ENCODE measurements around the gene TMEM123. TPM values are rescaled to one million over a fixed set of nuclear protein-coding genes. Genes with fewer than 3 reads are reported as not detected.

TMEM123 gene
- total RNA-seq, 1 experiment from 2014 or later = 116 TPM

DNA sequence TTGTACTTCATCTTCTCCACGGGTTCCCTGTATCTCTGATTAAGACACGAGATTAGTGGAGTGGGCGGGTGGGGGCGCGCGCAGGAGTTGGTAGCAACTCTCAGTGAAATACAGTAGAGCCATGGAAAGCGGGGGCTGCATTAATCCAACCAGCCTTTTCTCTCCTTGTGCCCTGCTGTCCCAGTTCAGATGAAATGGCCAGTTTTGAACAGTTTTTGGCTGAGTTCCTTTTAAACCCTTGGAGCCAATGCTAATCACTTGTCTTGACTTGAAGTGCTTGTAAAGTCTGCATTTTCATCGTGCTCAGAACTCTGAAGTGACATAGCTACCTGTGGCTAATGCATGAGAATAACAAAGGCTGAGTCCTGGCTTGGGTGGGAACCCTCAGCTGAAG, 734 bp upstream of the TMEM123 start:
- H3K9me3 Mint-ChIP-seq = no peaks in the 10 kb centered on the region
- peaks cover 55% of the 10 kb centered on the region for H3K4me1 Mint-ChIP-seq
- H3K27me3 Mint-ChIP-seq (ENCODE audit: low read depth) = peaks cover 37% of the 10 kb centered on the region
- ChIA-PET POLR2A (no interaction called here), CTCF (interaction anchor here (1.0 kb wide), 1 partner anchor 63 kb away, joined by 5 read pairs; no protein-coding TSS in a partner anchor)
- peaks cover 3% of the 10 kb centered on the region; the same call in 1 of the 2 replicates for H3K36me3 Mint-ChIP-seq
- peak overlapping the region; percentile 97 for H3K27ac Mint-ChIP-seq
- H3K4me3 Mint-ChIP-seq = peak overlapping the region; percentile 93
- ATAC-seq (peak; percentile 2; the same call in 1 of the 2 replicates), DNase-seq (ENCODE audit: low spot score) (peak; percentile 13)
- TF ChIP-seq PRRX2 (CRISPR knock-in tag; IDR thresholded peaks at IDR 0.05) = no peak
- TF ChIP-seq, protein P1, sequence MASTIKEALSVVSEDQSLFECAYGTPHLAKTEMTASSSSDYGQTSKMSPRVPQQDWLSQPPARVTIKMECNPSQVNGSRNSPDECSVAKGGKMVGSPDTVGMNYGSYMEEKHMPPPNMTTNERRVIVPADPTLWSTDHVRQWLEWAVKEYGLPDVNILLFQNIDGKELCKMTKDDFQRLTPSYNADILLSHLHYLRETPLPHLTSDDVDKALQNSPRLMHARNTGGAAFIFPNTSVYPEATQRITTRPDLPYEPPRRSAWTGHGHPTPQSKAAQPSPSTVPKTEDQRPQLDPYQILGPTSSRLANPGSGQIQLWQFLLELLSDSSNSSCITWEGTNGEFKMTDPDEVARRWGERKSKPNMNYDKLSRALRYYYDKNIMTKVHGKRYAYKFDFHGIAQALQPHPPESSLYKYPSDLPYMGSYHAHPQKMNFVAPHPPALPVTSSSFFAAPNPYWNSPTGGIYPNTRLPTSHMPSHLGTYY (CRISPR knock-in tag; IDR thresholded peaks at IDR 0.05) = no peak
- no peak for TF ChIP-seq GABPB1 (CRISPR knock-in tag; IDR thresholded peaks at IDR 0.05)
- no peak for TF ChIP-seq NFATC4 (CRISPR knock-in tag; IDR thresholded peaks at IDR 0.05)
- no peak for TF ChIP-seq NR1H2 (CRISPR knock-in tag; IDR thresholded peaks at IDR 0.05)
- no peak for TF ChIP-seq FOXJ3 (CRISPR knock-in tag; IDR thresholded peaks at IDR 0.05; ENCODE audit: borderline replicate concordance)
- TF ChIP-seq, protein P2, sequence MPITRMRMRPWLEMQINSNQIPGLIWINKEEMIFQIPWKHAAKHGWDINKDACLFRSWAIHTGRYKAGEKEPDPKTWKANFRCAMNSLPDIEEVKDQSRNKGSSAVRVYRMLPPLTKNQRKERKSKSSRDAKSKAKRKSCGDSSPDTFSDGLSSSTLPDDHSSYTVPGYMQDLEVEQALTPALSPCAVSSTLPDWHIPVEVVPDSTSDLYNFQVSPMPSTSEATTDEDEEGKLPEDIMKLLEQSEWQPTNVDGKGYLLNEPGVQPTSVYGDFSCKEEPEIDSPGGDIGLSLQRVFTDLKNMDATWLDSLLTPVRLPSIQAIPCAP (CRISPR knock-in tag; IDR thresholded peaks at IDR 0.05) = no peak
- TF ChIP-seq, protein P3, sequence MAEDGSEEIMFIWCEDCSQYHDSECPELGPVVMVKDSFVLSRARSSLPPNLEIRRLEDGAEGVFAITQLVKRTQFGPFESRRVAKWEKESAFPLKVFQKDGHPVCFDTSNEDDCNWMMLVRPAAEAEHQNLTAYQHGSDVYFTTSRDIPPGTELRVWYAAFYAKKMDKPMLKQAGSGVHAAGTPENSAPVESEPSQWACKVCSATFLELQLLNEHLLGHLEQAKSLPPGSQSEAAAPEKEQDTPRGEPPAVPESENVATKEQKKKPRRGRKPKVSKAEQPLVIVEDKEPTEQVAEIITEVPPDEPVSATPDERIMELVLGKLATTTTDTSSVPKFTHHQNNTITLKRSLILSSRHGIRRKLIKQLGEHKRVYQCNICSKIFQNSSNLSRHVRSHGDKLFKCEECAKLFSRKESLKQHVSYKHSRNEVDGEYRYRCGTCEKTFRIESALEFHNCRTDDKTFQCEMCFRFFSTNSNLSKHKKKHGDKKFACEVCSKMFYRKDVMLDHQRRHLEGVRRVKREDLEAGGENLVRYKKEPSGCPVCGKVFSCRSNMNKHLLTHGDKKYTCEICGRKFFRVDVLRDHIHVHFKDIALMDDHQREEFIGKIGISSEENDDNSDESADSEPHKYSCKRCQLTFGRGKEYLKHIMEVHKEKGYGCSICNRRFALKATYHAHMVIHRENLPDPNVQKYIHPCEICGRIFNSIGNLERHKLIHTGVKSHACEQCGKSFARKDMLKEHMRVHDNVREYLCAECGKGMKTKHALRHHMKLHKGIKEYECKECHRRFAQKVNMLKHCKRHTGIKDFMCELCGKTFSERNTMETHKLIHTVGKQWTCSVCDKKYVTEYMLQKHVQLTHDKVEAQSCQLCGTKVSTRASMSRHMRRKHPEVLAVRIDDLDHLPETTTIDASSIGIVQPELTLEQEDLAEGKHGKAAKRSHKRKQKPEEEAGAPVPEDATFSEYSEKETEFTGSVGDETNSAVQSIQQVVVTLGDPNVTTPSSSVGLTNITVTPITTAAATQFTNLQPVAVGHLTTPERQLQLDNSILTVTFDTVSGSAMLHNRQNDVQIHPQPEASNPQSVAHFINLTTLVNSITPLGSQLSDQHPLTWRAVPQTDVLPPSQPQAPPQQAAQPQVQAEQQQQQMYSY (CRISPR knock-in tag; IDR thresholded peaks at IDR 0.05) = no peak
- TF ChIP-seq ZNF138 (CRISPR knock-in tag; conservative IDR thresholded peaks at IDR 0.05) = no peak
- TF ChIP-seq, protein P4, sequence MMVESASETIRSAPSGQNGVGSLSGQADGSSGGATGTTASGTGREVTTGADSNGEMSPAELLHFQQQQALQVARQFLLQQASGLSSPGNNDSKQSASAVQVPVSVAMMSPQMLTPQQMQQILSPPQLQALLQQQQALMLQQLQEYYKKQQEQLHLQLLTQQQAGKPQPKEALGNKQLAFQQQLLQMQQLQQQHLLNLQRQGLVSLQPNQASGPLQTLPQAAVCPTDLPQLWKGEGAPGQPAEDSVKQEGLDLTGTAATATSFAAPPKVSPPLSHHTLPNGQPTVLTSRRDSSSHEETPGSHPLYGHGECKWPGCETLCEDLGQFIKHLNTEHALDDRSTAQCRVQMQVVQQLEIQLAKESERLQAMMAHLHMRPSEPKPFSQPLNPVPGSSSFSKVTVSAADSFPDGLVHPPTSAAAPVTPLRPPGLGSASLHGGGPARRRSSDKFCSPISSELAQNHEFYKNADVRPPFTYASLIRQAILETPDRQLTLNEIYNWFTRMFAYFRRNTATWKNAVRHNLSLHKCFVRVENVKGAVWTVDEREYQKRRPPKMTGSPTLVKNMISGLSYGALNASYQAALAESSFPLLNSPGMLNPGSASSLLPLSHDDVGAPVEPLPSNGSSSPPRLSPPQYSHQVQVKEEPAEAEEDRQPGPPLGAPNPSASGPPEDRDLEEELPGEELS (CRISPR knock-in tag; IDR thresholded peaks at IDR 0.05) = no peak
- no peak for TF ChIP-seq TCF7 (CRISPR knock-in tag; IDR thresholded peaks at IDR 0.05; ENCODE audit: low read depth)
- TF ChIP-seq NR2C2 (CRISPR knock-in tag; IDR thresholded peaks at IDR 0.05) = no peak
- no peak for TF ChIP-seq RELA (CRISPR knock-in tag; IDR thresholded peaks at IDR 0.05; ENCODE audit: borderline replicate concordance)
- TF ChIP-seq, protein P5, sequence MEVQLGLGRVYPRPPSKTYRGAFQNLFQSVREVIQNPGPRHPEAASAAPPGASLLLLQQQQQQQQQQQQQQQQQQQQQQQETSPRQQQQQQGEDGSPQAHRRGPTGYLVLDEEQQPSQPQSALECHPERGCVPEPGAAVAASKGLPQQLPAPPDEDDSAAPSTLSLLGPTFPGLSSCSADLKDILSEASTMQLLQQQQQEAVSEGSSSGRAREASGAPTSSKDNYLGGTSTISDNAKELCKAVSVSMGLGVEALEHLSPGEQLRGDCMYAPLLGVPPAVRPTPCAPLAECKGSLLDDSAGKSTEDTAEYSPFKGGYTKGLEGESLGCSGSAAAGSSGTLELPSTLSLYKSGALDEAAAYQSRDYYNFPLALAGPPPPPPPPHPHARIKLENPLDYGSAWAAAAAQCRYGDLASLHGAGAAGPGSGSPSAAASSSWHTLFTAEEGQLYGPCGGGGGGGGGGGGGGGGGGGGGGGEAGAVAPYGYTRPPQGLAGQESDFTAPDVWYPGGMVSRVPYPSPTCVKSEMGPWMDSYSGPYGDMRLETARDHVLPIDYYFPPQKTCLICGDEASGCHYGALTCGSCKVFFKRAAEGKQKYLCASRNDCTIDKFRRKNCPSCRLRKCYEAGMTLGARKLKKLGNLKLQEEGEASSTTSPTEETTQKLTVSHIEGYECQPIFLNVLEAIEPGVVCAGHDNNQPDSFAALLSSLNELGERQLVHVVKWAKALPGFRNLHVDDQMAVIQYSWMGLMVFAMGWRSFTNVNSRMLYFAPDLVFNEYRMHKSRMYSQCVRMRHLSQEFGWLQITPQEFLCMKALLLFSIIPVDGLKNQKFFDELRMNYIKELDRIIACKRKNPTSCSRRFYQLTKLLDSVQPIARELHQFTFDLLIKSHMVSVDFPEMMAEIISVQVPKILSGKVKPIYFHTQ (CRISPR knock-in tag; IDR thresholded peaks at IDR 0.05) = no peak
- TF ChIP-seq, protein P6, sequence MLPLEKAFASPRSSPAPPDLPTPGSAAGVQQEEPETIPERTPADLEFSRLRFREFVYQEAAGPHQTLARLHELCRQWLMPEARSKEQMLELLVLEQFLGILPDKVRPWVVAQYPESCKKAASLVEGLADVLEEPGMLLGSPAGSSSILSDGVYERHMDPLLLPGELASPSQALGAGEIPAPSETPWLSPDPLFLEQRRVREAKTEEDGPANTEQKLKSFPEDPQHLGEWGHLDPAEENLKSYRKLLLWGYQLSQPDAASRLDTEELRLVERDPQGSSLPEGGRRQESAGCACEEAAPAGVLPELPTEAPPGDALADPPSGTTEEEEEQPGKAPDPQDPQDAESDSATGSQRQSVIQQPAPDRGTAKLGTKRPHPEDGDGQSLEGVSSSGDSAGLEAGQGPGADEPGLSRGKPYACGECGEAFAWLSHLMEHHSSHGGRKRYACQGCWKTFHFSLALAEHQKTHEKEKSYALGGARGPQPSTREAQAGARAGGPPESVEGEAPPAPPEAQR (CRISPR knock-in tag; IDR thresholded peaks at IDR 0.05) = no peak
